ENCODE data around the gene ATP2A3. TPM values are rescaled to one million over a fixed set of nuclear protein-coding genes. Genes with fewer than 3 reads are reported as not detected.

The ATP2A3 gene
- total RNA-seq, 4 donors from 2014 or later = 142 to 300 (median 208) TPM

DNA sequence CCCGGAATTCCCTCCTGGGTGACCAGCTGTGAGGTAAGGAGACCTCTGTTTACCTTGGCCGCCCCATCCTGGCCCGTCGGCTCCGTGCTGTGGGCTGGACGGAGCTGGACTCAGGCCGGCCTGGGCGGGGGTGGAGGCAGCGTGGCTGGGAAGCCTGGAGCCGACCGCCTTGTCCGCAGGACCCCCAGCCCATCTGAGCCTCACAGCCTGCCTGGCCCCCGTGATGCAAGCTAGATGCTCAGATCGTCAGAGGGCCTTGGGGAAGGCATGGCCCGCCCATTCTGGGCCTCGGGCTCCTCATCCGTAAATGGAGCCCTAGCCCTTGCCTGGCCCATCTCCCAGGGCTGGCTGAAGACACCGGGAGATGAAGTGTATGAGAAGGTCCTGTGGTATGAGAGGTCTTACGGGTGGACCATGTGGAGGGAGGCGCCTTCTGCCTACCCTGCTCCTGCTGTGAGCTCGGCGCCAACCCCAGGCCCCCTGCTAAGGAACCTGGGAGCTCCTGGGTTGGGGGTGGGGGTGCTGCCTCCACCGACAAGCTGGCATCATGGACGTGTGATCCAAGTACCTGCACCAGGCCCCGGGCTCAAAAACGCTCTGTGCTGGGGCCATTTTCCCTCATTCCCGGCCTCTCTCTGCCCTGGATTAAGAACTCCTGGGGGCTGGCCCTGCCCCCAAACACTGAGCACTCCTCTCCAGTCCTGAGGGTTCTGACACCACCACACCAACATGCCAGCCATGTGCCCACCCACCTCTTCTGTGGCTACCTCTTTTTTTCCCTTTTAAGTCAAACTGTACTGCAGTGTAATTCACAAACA lies 42.5 kb downstream of the ATP2A3 start:
- H3K27me3 ChIP-seq = no peaks in the 10 kb centered on the region
- DNase-seq = no peak
- TF ChIP-seq, protein P1, sequence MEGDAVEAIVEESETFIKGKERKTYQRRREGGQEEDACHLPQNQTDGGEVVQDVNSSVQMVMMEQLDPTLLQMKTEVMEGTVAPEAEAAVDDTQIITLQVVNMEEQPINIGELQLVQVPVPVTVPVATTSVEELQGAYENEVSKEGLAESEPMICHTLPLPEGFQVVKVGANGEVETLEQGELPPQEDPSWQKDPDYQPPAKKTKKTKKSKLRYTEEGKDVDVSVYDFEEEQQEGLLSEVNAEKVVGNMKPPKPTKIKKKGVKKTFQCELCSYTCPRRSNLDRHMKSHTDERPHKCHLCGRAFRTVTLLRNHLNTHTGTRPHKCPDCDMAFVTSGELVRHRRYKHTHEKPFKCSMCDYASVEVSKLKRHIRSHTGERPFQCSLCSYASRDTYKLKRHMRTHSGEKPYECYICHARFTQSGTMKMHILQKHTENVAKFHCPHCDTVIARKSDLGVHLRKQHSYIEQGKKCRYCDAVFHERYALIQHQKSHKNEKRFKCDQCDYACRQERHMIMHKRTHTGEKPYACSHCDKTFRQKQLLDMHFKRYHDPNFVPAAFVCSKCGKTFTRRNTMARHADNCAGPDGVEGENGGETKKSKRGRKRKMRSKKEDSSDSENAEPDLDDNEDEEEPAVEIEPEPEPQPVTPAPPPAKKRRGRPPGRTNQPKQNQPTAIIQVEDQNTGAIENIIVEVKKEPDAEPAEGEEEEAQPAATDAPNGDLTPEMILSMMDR (IDR thresholded peaks at IDR 0.05) = no peak
- TF ChIP-seq POLR2AphosphoS5 (IDR thresholded peaks at IDR 0.05) (no peak), POLR2A (IDR thresholded peaks at IDR 0.05) (no peak), EP300 (IDR thresholded peaks at IDR 0.05; ENCODE audit: low read depth) (no peak)
- no peaks in the 10 kb centered on the region for H3K36me3 ChIP-seq
- intact Hi-C loops (cut with DNase I; ENCODE audit: low total_unique reads) (no loop called here), in situ Hi-C loops (cut with MboI; ENCODE audit: low pct_ligation_motif_present in 1 of 4, low pct_unique_long_range_greater_than_20kb in 1 of 4, low sequenced_read_pairs in 3 of 4) (no loop called here)
- no peaks in the 10 kb centered on the region for H3K9me3 ChIP-seq
- no peak overlapping the region for H3K4me3 ChIP-seq
- H3K4me1 ChIP-seq = peaks cover 10 to 23% (median 14%) of the 10 kb centered on the region in 4 donors
- 79% methylated on average over 22 of the region's 27 CpGs; no CpG with 5 or more reads in 1 of the 2 donors for WGBS, 2 donors (ENCODE audit: low coverage in 1 of 2)
- peak overlapping the region in 1 of 4 donors; percentile 36 for H3K27ac ChIP-seq

GRCh38 chr17:3921006-3921405 lies 43.2 kb downstream of the ATP2A3 start:
- DNase-seq = no peak
- Histone ChIP-seq H3K4me1 (peaks cover 17 to 30% (median 21%) of the 10 kb centered on the region in 4 donors), H3K36me3 (no peaks in the 10 kb centered on the region), H3K27ac (peak overlapping the region in 1 of 4 donors; percentile 36), H3K9me3 (no peaks in the 10 kb centered on the region), H3K4me3 (no peak overlapping the region), H3K27me3 (no peaks in the 10 kb centered on the region)
- no peak for TF ChIP-seq POLR2AphosphoS5 (IDR thresholded peaks at IDR 0.05)
- TF ChIP-seq POLR2A (IDR thresholded peaks at IDR 0.05) = no peak
- TF ChIP-seq, protein P1 (IDR thresholded peaks at IDR 0.05) = no peak
- in situ Hi-C loops (cut with MboI; ENCODE audit: low pct_ligation_motif_present in 1 of 4, low pct_unique_long_range_greater_than_20kb in 1 of 4, low sequenced_read_pairs in 3 of 4) (no loop called here), intact Hi-C loops (cut with DNase I; ENCODE audit: low total_unique reads) (no loop called here)
- 88% methylated on average over 16 of the region's 16 CpGs; no CpG with 5 or more reads in 1 of the 2 donors for WGBS, 2 donors (ENCODE audit: low coverage in 1 of 2)

- no peak for TF ChIP-seq POLR2A (IDR thresholded peaks at IDR 0.05)
- TF ChIP-seq, protein P1 (IDR thresholded peaks at IDR 0.05) = no peak
- TF ChIP-seq EP300 (IDR thresholded peaks at IDR 0.05; ENCODE audit: low read depth) = no peak
- TF ChIP-seq POLR2AphosphoS5 (IDR thresholded peaks at IDR 0.05) = no peak
- Histone ChIP-seq H3K36me3 (no peaks in the 10 kb centered on the region), H3K27ac (peak overlapping the region; percentile 51 to 61 (median 58)), H3K4me3 (no peak overlapping the region), H3K9me3 (no peaks in the 10 kb centered on the region), H3K4me1 (peaks cover 19 to 37% (median 27%) of the 10 kb centered on the region in 4 donors), H3K27me3 (no peaks in the 10 kb centered on the region)
- no peak for DNase-seq
- intact Hi-C loops (cut with DNase I; ENCODE audit: low total_unique reads) = loop anchor here (10.0 kb wide), 1 partner anchor 86 kb away; no protein-coding TSS in a partner anchor
- WGBS, 2 donors (ENCODE audit: low coverage in 1 of 2) = 89% methylated on average over 16 of the region's 22 CpGs; no CpG with 5 or more reads in 1 of the 2 donors
- in situ Hi-C loops (cut with MboI; ENCODE audit: low pct_ligation_motif_present in 1 of 4, low pct_unique_long_range_greater_than_20kb in 1 of 4, low sequenced_read_pairs in 3 of 4) = loop anchor here in 1 of 4 donors (10.0 kb wide), 1 partner anchor 76 kb away; no protein-coding TSS in a partner anchor
Observed at GRCh38 chr17:3919123-3919624, 45.1 kb downstream of the ATP2A3 start.

DNA sequence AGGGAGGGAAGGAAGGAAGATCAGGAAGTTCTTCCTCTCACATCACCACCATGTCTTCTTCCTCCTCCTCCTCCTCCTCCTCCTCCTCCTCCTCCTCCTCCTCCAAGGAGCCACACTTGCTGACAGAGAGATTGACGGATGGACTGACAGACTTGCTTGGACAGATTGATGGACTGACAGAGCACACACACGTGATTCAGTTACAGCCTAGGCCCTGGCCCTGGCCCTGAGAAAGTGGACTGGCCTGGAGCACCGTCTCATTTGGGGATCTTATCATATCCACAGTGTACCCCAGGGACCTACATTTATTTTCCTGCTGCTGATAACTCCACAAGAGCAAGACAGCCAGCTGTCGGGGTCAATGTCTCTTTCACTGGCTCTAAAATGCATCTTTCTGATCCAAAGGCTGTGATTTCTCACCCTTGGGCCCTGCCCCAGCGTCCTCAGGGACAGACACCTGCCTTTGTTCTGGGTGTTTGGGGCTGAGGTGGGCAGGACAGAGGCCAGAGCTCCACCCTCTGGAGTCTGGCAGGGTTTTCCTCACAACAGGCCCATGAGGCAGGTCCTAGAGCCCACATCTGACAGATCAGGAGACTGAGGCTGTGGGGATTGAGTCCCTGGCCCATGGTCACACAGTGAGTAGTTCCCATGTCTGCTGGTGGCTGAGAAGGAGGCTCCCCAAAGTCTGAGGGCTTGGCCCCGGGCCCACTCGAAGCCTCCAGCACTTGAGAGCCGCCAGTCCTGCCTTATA lies 45.7 kb downstream of the ATP2A3 start:
- 51 to 100% methylated on average over 1 to 5 of the region's 8 CpGs for WGBS, 2 donors (ENCODE audit: low coverage in 1 of 2)
- no peaks in the 10 kb centered on the region for H3K27me3 ChIP-seq
- H3K9me3 ChIP-seq = no peaks in the 10 kb centered on the region
- H3K4me3 ChIP-seq = no peak overlapping the region
- peaks cover 25 to 43% (median 32%) of the 10 kb centered on the region in 4 donors for H3K4me1 ChIP-seq
- no peak for DNase-seq
- no peaks in the 10 kb centered on the region for H3K36me3 ChIP-seq
- in situ Hi-C loops (cut with MboI; ENCODE audit: low pct_ligation_motif_present in 1 of 4, low pct_unique_long_range_greater_than_20kb in 1 of 4, low sequenced_read_pairs in 3 of 4) = loop anchor here in 1 of 4 donors (10.0 kb wide), 1 partner anchor 76 kb away; no protein-coding TSS in a partner anchor
- intact Hi-C loops (cut with DNase I; ENCODE audit: low total_unique reads) = loop anchor here (10.0 kb wide), 1 partner anchor 86 kb away; no protein-coding TSS in a partner anchor
- H3K27ac ChIP-seq = peak overlapping the region; percentile 51 to 61 (median 58)
- TF ChIP-seq EP300 (IDR thresholded peaks at IDR 0.05; ENCODE audit: low read depth) = no peak
- TF ChIP-seq POLR2A (IDR thresholded peaks at IDR 0.05) = no peak
- no peak for TF ChIP-seq POLR2AphosphoS5 (IDR thresholded peaks at IDR 0.05)
- TF ChIP-seq, protein P1 (IDR thresholded peaks at IDR 0.05) = no peak

Measured in transverse colon (tissue), 4 donors.